C4-2B (cell line): ENCODE results near the gene OSBPL5.

ENCODE experiments used
- CTCF ChIP-seq: fragments of 450-650 bp; conservative IDR thresholded peaks from 2 replicates; pipeline ENCODE4 v1.5.1; 2017; ENCODE audit warnings: mild to moderate bottlenecking
- ZFX ChIP-seq: fragments of 450-650 bp; IDR thresholded peaks from 2 replicates; pipeline ENCODE4 v1.6.1; 2017

GRCh38 chr11:3044915-3045314, 120.2 kb downstream of the OSBPL5 start:
- TF ChIP-seq CTCF: no peak
- TF ChIP-seq ZFX: no peak
